HEK293 (cell line): ENCODE measurements around the gene AIF1.

Experiments
- CTCF ChIP-seq: fragments of 450-650 bp; formaldehyde crosslinking; IDR thresholded peaks from 2 replicates; pipeline ENCODE4 v1.5.1; 2016; ENCODE audit warnings: missing biosample characterization, missing genetic modification characterization
- GLI4 ChIP-seq: fragments of 450-650 bp; formaldehyde crosslinking; IDR thresholded peaks from 2 replicates; pipeline ENCODE4 v1.5.1; 2016; ENCODE audit warnings: missing biosample characterization, missing genetic modification characterization
- PRDM1 ChIP-seq: fragments of 450-650 bp; formaldehyde crosslinking; IDR thresholded peaks from 2 replicates; pipeline ENCODE4; 2016; ENCODE audit warnings: missing biosample characterization, missing genetic modification characterization
- PRDM10 ChIP-seq: fragments of 450-650 bp; formaldehyde crosslinking; IDR thresholded peaks from 2 replicates; pipeline ENCODE4 v1.5.1; 2016; ENCODE audit warnings: missing biosample characterization, missing genetic modification characterization
- SP3 ChIP-seq: fragments of 450-650 bp; formaldehyde crosslinking; IDR thresholded peaks from 2 replicates; pipeline ENCODE4 v1.5.1; 2016; ENCODE audit warnings: missing biosample characterization, missing genetic modification characterization
- ZBTB26 ChIP-seq: fragments of 450-650 bp; formaldehyde crosslinking; optimal IDR thresholded peaks from 2 replicates; pipeline ENCODE3; 2016; ENCODE audit warnings: missing biosample characterization, mild to moderate bottlenecking, missing genetic modification characterization
- ZNF514 ChIP-seq: fragments of 450-650 bp; formaldehyde crosslinking; IDR thresholded peaks from 2 replicates; pipeline ENCODE4 v1.5.1; 2016; ENCODE audit warnings: missing biosample characterization, missing genetic modification characterization
- ZNF707 ChIP-seq: fragments of 450-650 bp; formaldehyde crosslinking; IDR thresholded peaks from 2 replicates; pipeline ENCODE4 v1.5.1; 2016; ENCODE audit warnings: missing biosample characterization, missing genetic modification characterization

- TF ChIP-seq CTCF (tag by site-specific recombination) (no peak), SP3 (no peak), GLI4 (no peak), ZNF514 (tag by site-specific recombination) (no peak), ZNF707 (no peak), ZBTB26 (tag by site-specific recombination) (no peak), PRDM10 (no peak), PRDM1 (no peak)
These were observed 39.6 kb upstream of the AIF1 start, which contains the start of gene TNF for GRCh38 chr6:31575335-31575901.
